Ovary (tissue), 3 donors: ENCODE data around the gene DISC1.

ENCODE experiments used
- EP300 ChIP-seq: sonication (generic); formaldehyde crosslinking; IDR thresholded peaks from one replicate; pipeline ENCODE4 v1.6.1; 2017; ENCODE audit warnings: antibody characterized with exemption
- POLR2A ChIP-seq: fragments of 450-650 bp; IDR thresholded peaks from one replicate; pipeline ENCODE4 v1.6.1; 2017; ENCODE audit warnings: antibody characterized with exemption, mild to moderate bottlenecking, moderate library complexity
- TF ChIP-seq, protein P1 (sequence below), 3 donors: fragments of 450-650 bp in 2 of 3; fragments of 200-600 bp in 1 of 3; IDR thresholded peaks; one replicate each; pipeline versions ENCODE4 v1.5.1 to v1.8.0; 2016 to 2022; ENCODE audit warnings: antibody characterized with exemption in 3 of 3, mild to moderate bottlenecking in 1 of 3
- donor health status: DM: no; HTN: no; CAD: no.

DNA sequence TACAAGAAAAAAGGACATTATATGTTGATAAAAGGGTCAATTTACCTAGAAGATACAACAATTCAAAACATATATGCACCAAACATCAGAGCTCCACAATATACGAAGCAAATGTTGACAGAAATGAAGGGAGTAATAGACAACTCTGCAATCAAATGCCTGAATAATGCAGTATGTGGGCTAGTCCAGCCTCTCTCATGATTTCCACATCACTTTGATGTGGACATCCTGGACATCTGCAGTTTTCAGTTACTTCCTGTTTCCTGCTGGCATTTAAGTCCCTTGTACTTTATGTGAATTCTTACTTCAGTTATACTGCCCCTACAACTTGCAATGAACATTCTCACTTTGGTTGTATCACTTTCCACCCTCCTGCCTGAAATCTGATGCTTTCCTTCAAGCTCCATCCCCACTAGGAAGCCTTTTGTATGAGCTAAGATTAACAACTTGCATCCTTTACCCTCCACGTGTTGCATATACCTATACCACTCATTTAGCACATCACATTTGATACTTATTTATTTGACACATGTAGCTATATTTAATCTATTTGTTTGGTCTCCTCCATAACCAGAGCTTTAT is 36.7 kb downstream of the DISC1 start:
- TF ChIP-seq, protein P1, sequence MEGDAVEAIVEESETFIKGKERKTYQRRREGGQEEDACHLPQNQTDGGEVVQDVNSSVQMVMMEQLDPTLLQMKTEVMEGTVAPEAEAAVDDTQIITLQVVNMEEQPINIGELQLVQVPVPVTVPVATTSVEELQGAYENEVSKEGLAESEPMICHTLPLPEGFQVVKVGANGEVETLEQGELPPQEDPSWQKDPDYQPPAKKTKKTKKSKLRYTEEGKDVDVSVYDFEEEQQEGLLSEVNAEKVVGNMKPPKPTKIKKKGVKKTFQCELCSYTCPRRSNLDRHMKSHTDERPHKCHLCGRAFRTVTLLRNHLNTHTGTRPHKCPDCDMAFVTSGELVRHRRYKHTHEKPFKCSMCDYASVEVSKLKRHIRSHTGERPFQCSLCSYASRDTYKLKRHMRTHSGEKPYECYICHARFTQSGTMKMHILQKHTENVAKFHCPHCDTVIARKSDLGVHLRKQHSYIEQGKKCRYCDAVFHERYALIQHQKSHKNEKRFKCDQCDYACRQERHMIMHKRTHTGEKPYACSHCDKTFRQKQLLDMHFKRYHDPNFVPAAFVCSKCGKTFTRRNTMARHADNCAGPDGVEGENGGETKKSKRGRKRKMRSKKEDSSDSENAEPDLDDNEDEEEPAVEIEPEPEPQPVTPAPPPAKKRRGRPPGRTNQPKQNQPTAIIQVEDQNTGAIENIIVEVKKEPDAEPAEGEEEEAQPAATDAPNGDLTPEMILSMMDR (IDR thresholded peaks at IDR 0.05), result no peak
- TF ChIP-seq POLR2A (no peak), EP300 (no peak)
